ENCODE measurements around the gene MAD1L1.

- no peak for TF ChIP-seq EZH2 (IDR thresholded peaks at IDR 0.05; ENCODE audit: borderline replicate concordance, low read depth, low read length, poor library complexity, severe bottlenecking)
- no peak for TF ChIP-seq CTCF (conservative IDR thresholded peaks at IDR 0.05; ENCODE audit: low read depth, low read length)
Observed at GRCh38 chr7:1802899-1803298, 429.8 kb downstream of the MAD1L1 start.
